Neural crest cell (in vitro differentiated cells): Measurements from ENCODE around the gene MALT1. TPM values are rescaled to one million over a fixed set of nuclear protein-coding genes. Genes with fewer than 3 reads are reported as not detected.

ENCODE experiments used
- DNase-seq: peaks from one replicate; pipeline ENCODE4 v3.0.0; 2021; ENCODE audit warnings: low read depth, mixed read lengths, low spot score
- H3K27ac Mint-ChIP-seq: one replicate; pipeline ENCODE4 v1.8.0; 2021; ENCODE audit warnings: mild to moderate bottlenecking, mixed read lengths; ENCODE audit not compliant: unreplicated experiment
- H3K27me3 Mint-ChIP-seq: 2 replicates; pipeline ENCODE4 v1.8.0; 2021; ENCODE audit warnings: low read depth, mild to moderate bottlenecking, mixed read lengths
- H3K36me3 Mint-ChIP-seq: 2 replicates; pipeline ENCODE4 v1.8.0; 2021; ENCODE audit warnings: low read depth, mild to moderate bottlenecking, mixed read lengths
- H3K4me1 Mint-ChIP-seq: 2 replicates; pipeline ENCODE4 v1.8.0; 2021; ENCODE audit warnings: mixed read lengths
- H3K4me3 Mint-ChIP-seq: one replicate; pipeline ENCODE4 v1.8.0; 2021; ENCODE audit warnings: mild to moderate bottlenecking, mixed read lengths
- H3K9me3 Mint-ChIP-seq: 2 replicates; pipeline ENCODE4 v1.8.0; 2021; ENCODE audit warnings: mixed read lengths
- CTCF ChIP-seq: fragments of 200-600 bp; sonication (generic); conservative IDR thresholded peaks from 2 replicates; pipeline ENCODE4 v1.5.0; 2021; ENCODE audit warnings: antibody characterized with exemption, mild to moderate bottlenecking
- total RNA-seq: library from RNA; stranded (reverse); gene quantifications from 2 replicates; pipeline ENCODE4 v1.2.1, GENCODE V29; 2021

The MALT1 gene
- total RNA-seq, 1 donor from 2014 or later, result 17.6 TPM

- H3K4me1 Mint-ChIP-seq, result no peaks in the 10 kb centered on the region
- TF ChIP-seq CTCF, result no peak
- peaks cover 4% of the 10 kb centered on the region for H3K36me3 Mint-ChIP-seq
- no peaks in the 10 kb centered on the region for H3K27me3 Mint-ChIP-seq
- no peak overlapping the region for H3K4me3 Mint-ChIP-seq
- no peak for DNase-seq
- peaks cover 7% of the 10 kb centered on the region for H3K9me3 Mint-ChIP-seq
- no peak overlapping the region for H3K27ac Mint-ChIP-seq
Observed at GRCh38 chr18:58654896-58655614, 16.2 kb upstream of the MALT1 start.

- Mint-ChIP-seq H3K4me3 (no peak overlapping the region), H3K9me3 (peaks cover under 1% of the 10 kb centered on the region)
Observed at GRCh38 chr18:58657081-58657480, 14.2 kb upstream of the MALT1 start.

GRCh38 chr18:58657494-58657893 lies 13.8 kb upstream of the MALT1 start:
- DNase-seq, result no peak
- Mint-ChIP-seq H3K27ac (no peak overlapping the region), H3K27me3 (no peaks in the 10 kb centered on the region), H3K4me1 (no peaks in the 10 kb centered on the region), H3K36me3 (peaks cover 4% of the 10 kb centered on the region), H3K4me3 (no peak overlapping the region), H3K9me3 (no peaks in the 10 kb centered on the region)
- TF ChIP-seq CTCF, result no peak

More at GRCh38 chr18:58657081-58657480, 14.2 kb upstream of the MALT1 start:
- no peak for TF ChIP-seq CTCF
- Mint-ChIP-seq H3K27ac (no peak overlapping the region), H3K36me3 (peaks cover 4% of the 10 kb centered on the region), H3K27me3 (no peaks in the 10 kb centered on the region), H3K4me1 (no peaks in the 10 kb centered on the region)
- DNase-seq, result no peak

- TF ChIP-seq CTCF, result no peak
- H3K9me3 Mint-ChIP-seq, result no peaks in the 10 kb centered on the region
- no peak overlapping the region for H3K27ac Mint-ChIP-seq
Observed at GRCh38 chr18:58659691-58660090, 11.6 kb upstream of the MALT1 start.

GRCh38 chr18:58660915-58661314 lies 10.3 kb upstream of the MALT1 start:
- Mint-ChIP-seq H3K4me1 (no peaks in the 10 kb centered on the region), H3K9me3 (no peaks in the 10 kb centered on the region), H3K27me3 (no peaks in the 10 kb centered on the region), H3K36me3 (no peaks in the 10 kb centered on the region), H3K27ac (no peak overlapping the region), H3K4me3 (no peak overlapping the region)
- DNase-seq, result no peak
- TF ChIP-seq CTCF, result no peak

More at GRCh38 chr18:58659691-58660090, 11.6 kb upstream of the MALT1 start:
- no peak overlapping the region for H3K4me3 Mint-ChIP-seq
- no peaks in the 10 kb centered on the region for H3K27me3 Mint-ChIP-seq
- H3K4me1 Mint-ChIP-seq, result no peaks in the 10 kb centered on the region
- no peak for DNase-seq
- H3K36me3 Mint-ChIP-seq, result peaks cover 4% of the 10 kb centered on the region
